ENCODE data around the gene MDN1. TPM values are rescaled to one million over a fixed set of nuclear protein-coding genes. Genes with fewer than 3 reads are reported as not detected.

MDN1 gene
- total and polyA plus RNA-seq, 2 of the 8 experiments (the other 6 are each of a cell fraction or from before 2014, with no cell fraction given) = 53.5 to 179 TPM

DNA sequence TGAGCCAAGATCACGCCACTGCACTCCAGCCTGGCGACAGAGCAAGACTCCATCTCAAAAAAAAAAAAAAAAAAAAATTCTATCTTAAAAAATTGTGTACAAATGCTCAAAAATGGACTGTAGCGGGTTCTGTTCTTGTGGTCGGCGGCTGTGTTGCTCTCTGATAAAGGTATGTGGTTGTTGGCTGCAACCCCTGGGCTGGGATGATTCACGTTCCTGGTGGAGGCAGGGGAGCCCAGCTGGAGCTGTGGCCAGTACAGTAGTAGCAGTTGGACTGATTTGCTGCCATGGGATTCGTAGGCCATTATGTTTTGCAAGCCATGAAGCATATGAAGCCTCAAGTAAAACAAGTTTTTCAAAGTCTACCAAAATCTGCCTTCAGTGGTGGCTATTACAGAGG, 22.3 kb downstream of the MDN1 start:
- Histone ChIP-seq H3K27me3 (replicated peaks in 1 of 4; ENCODE audit: control insufficient read depth in 3 of 4, extremely low read depth in 1 of 4, insufficient read depth in 3 of 4, low read length in 3 of 4) (no peaks in the 10 kb centered on the region), H3K23me2 (ENCODE audit: low read depth, low read length) (no peaks in the 10 kb centered on the region), H2BK15ac (ENCODE audit: low read length) (no peak overlapping the region), H3K79me1 (ENCODE audit: low read depth, low read length) (peaks cover 3% of the 10 kb centered on the region; the same call in 1 of the 2 replicates), H2BK12ac (ENCODE audit: low read depth, low read length) (no peak overlapping the region), H3K27ac (ENCODE audit: low read depth, low read length) (no peak overlapping the region), H4K5ac (ENCODE audit: insufficient read length, low read depth, low read length) (no peak overlapping the region), H3K23ac (ENCODE audit: insufficient read length) (no peak overlapping the region), H3K14ac (ENCODE audit: insufficient read length) (no peak overlapping the region), H3K56ac (replicated peaks; ENCODE audit: insufficient read length, low read depth, low read length) (no peak overlapping the region), H2BK5ac (ENCODE audit: low read depth, low read length) (no peak overlapping the region), H3K4ac (replicated peaks; ENCODE audit: insufficient read length, low read depth, low read length) (no peak overlapping the region), H3K4me3 (ENCODE audit: extremely low read depth in 1 of 4, insufficient read depth in 2 of 4, low read depth in 3 of 4, low read length in 4 of 4) (no peak overlapping the region), H4K91ac (replicated peaks; ENCODE audit: insufficient read length, low read length) (no peak overlapping the region), H3K18ac (ENCODE audit: extremely low read depth, low read length) (no peak overlapping the region), H3K4me2 (ENCODE audit: insufficient read depth in 1 of 2, low read depth in 2 of 2, low read length in 2 of 2) (no peak overlapping the region), H2AK5ac (ENCODE audit: low read depth, low read length) (no peak overlapping the region), H2BK120ac (replicated peaks; ENCODE audit: low read depth, low read length) (no peak overlapping the region), H2BK20ac (ENCODE audit: low read length) (no peak overlapping the region), H3K36me3 (ENCODE audit: control insufficient read depth in 2 of 4, insufficient read depth in 4 of 4, low read length in 3 of 4) (peaks cover 9 to 43% (median 24%) of the 10 kb centered on the region in 4 experiments; a peak in 7 of 8 replicates), H3K4me1 (replicated peaks in 1 of 4; ENCODE audit: control insufficient read depth in 3 of 4, insufficient read depth in 4 of 4, low read length in 3 of 4) (peaks cover 6 to 15% (median 10%) of the 10 kb centered on the region in 4 experiments; a peak in 5 of 7 replicates), H4K8ac (ENCODE audit: extremely low read depth, insufficient read depth, low read length) (no peak overlapping the region), H3K9me3 (ENCODE audit: insufficient read depth in 2 of 2, low read depth in 1 of 2, low read length in 1 of 2) (no peaks in the 10 kb centered on the region), H3K9ac (replicated peaks in 1 of 4; ENCODE audit: extremely low read depth in 1 of 4, low read depth in 3 of 4, low read length in 3 of 4) (no peak overlapping the region), H4K20me1 (replicated peaks in 1 of 2; ENCODE audit: control insufficient read depth in 1 of 2, insufficient read depth in 2 of 2, low read length in 2 of 2) (peaks cover 0 to 7% of the 10 kb centered on the region in 2 experiments), H3K79me2 (ENCODE audit: control insufficient read depth in 1 of 2, insufficient read depth in 2 of 2, low read length in 2 of 2) (peaks cover 3 to 72% of the 10 kb centered on the region in 2 experiments; a peak in 2 of 4 replicates), H2AFZ (ENCODE audit: low read length) (no peak overlapping the region)
- ChIA-PET CTCF (ENCODE audit: partially characterized antibody) (interaction anchor here (1.2 kb wide), 1 partner anchor 94 kb away, joined by 3 read pairs; no protein-coding TSS in a partner anchor), POLR2A (ENCODE audit: partially characterized antibody) (no interaction called here)
- TF ChIP-seq SUZ12 (IDR thresholded peaks at IDR 0.05; ENCODE audit: low read length) (no peak), KDM5A (IDR thresholded peaks at IDR 0.05; ENCODE audit: low read length) (no peak), JUN (IDR thresholded peaks at IDR 0.05; ENCODE audit: low read depth, low read length) (no peak), SIRT6 (IDR thresholded peaks at IDR 0.05; ENCODE audit: low read length) (no peak), SIX5 (IDR thresholded peaks at IDR 0.05; ENCODE audit: low read depth, low read length) (no peak), EGR1 (IDR thresholded peaks at IDR 0.05; ENCODE audit: borderline replicate concordance, low read depth, low read length) (no peak)
- WGBS, 2 experiments (ENCODE audit: extremely low coverage in 1 of 2, insufficient coverage in 1 of 2, insufficient read length in 1 of 2, insufficient replicate concordance in 2 of 2, low coverage in 1 of 2, low lambda C conversion rate in 2 of 2, missing lambda C conversion rate in 1 of 2) = 95% methylated on average over 6 of the region's 7 CpGs; no CpG with 5 or more reads in 1 of the 2 experiments
- DNase-seq (ENCODE audit: low read depth in 1 of 2, low spot score in 2 of 2) (no peak), FAIRE-seq (no peak)
